ENCODE data around the gene FAM222A.

- TF ChIP-seq CTCF (IDR thresholded peaks at IDR 0.05; ENCODE audit: low read length): no peak
- TF ChIP-seq EZH2phosphoT487 (IDR thresholded peaks at IDR 0.05; ENCODE audit: low read length): no peak
- TF ChIP-seq EZH2 (optimal IDR thresholded peaks at IDR 0.05; ENCODE audit: low read depth, low read length): no peak
Measured at GRCh38 chr12:109677279-109677691, 36.3 kb upstream of the FAM222A start.

Data from MM.1S (cell line).